Thyroid gland (tissue), 4 donors: ENCODE data around the gene KRI1. TPM values are rescaled to one million over a fixed set of nuclear protein-coding genes. Genes with fewer than 3 reads are reported as not detected.
"Not testable (repeated sequence)": the region's sequence is repeated elsewhere in the genome, so short reads cannot be mapped to it uniquely, and the experiment has no call there.

ENCODE experiments used
- DNase-seq, 2 donors: peaks; one replicate each; pipeline ENCODE4 v3.0.0-alpha.2; 2019
- H3K27ac ChIP-seq, 3 donors: fragments of 200-600 bp; sonication (generic); 1 replicate in 2 of 3; 2 replicates in 1 of 3; pipeline ENCODE4 v1.5.1; 2016 to 2019; ENCODE audit warnings: mild to moderate bottlenecking in 1 of 3, moderate library complexity in 1 of 3
- H3K27me3 ChIP-seq: fragments of 200-600 bp; sonication (generic); one replicate; pipeline ENCODE4 v1.5.1; 2019
- H3K36me3 ChIP-seq, 2 donors: fragments of 200-600 bp; sonication (generic); one replicate each; pipeline ENCODE4 v1.5.1; 2016 to 2019
- H3K4me1 ChIP-seq, 2 donors: fragments of 200-600 bp; sonication (generic); one replicate each; pipeline ENCODE4 v1.5.1; 2017 to 2019
- H3K4me3 ChIP-seq, 3 donors: fragments of 200-600 bp; sonication (generic); replicated peaks in 1 of 3; 1 replicate in 2 of 3; 2 replicates in 1 of 3; pipeline ENCODE4 v1.5.1; 2016; ENCODE audit warnings: mild to moderate bottlenecking in 1 of 3
- H3K9me3 ChIP-seq: fragments of 200-600 bp; sonication (generic); one replicate; pipeline ENCODE4 v1.5.1; 2017
- POLR2A ChIP-seq, 2 donors: fragments of 450-650 bp; IDR thresholded peaks; one replicate each; pipeline ENCODE4 v1.6.1; 2017; ENCODE audit warnings: antibody characterized with exemption in 2 of 2, mild to moderate bottlenecking in 2 of 2, moderate library complexity in 1 of 2
- WGBS, 2 donors: methylation state at CpG; one replicate each; pipeline ENCODE4 v1.1.5; 2017; 5-methylcytosine and 5-hydroxymethylcytosine counted together
- intact Hi-C: fragments of 100-400 bp; cut with DNase I; formaldehyde crosslinking; loops from one replicate; pipeline ENCODE4 v1.15.1; 2023
- total RNA-seq, 4 donors: library from RNA; depleted of rRNA; stranded (reverse); fragments of >200 nt; gene quantifications; one replicate each; pipeline ENCODE4 v1.2.3, GENCODE V29; 2016
- TF ChIP-seq, protein P1 (sequence below), 6 experiments: fragments of 200-600 bp in 3 of 6; fragments of 450-650 bp in 3 of 6; sonication (generic) in 3 of 6; IDR thresholded peaks; one replicate each; pipeline ENCODE4 v1.5.1; 2016 to 2019; ENCODE audit warnings: antibody characterized with exemption in 6 of 6, mild to moderate bottlenecking in 2 of 6, inconsistent platforms in 1 of 6, moderate library complexity in 1 of 6

KRI1 gene
- total RNA-seq, 4 donors from 2014 or later: 17.3 to 49.7 (median 28.2) TPM

DNA sequence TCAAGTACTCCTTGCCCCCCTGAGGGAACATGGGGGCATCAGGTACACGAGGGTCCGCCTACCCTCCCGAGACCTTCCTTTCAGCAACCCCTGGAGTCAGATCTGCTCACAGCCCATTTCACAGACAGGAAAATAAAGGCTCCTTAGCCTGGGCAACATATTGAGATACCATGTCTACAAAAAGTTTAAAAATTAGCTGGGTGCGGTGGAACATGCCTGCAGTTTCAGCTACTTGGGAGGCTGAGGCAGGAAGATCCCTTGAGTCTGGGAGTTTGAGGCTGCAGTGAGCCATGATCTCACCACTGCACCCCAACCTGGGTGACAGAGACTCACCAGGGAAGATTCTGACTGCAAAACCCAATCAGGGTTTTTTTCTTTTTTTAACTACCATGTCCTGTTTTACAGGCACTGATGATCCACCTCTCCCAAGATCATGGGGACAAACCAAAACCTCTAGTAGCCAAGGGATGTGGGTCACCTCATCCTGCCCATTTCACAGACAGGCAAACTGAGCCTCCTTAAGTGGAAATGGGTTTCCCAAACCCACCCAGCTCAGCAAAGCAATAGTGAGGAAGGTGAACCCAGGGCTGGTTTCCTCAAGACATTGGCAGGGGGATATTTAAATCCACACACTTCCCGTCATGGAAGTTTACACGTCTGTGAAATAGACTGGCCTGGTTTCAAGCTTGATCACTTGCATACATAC lies 9.4 kb upstream of the KRI1 start:
- TF ChIP-seq, protein P1, sequence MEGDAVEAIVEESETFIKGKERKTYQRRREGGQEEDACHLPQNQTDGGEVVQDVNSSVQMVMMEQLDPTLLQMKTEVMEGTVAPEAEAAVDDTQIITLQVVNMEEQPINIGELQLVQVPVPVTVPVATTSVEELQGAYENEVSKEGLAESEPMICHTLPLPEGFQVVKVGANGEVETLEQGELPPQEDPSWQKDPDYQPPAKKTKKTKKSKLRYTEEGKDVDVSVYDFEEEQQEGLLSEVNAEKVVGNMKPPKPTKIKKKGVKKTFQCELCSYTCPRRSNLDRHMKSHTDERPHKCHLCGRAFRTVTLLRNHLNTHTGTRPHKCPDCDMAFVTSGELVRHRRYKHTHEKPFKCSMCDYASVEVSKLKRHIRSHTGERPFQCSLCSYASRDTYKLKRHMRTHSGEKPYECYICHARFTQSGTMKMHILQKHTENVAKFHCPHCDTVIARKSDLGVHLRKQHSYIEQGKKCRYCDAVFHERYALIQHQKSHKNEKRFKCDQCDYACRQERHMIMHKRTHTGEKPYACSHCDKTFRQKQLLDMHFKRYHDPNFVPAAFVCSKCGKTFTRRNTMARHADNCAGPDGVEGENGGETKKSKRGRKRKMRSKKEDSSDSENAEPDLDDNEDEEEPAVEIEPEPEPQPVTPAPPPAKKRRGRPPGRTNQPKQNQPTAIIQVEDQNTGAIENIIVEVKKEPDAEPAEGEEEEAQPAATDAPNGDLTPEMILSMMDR (IDR thresholded peaks at IDR 0.05): no peak
- TF ChIP-seq POLR2A (IDR thresholded peaks at IDR 0.05): no peak
- DNase-seq: no peak
- intact Hi-C loops: no loop called here
- Histone ChIP-seq H3K4me1 (peaks cover 3 to 12% of the 10 kb centered on the region in 2 donors), H3K4me3 (no peak overlapping the region), H3K27ac (no peak overlapping the region), H3K27me3 (no peaks in the 10 kb centered on the region), H3K9me3 (no peaks in the 10 kb centered on the region), H3K36me3 (peaks cover 0 to 3% of the 10 kb centered on the region in 2 donors)
- 88 to 95% methylated on average over 6 of the region's 6 CpGs for WGBS, 2 donors

DNA sequence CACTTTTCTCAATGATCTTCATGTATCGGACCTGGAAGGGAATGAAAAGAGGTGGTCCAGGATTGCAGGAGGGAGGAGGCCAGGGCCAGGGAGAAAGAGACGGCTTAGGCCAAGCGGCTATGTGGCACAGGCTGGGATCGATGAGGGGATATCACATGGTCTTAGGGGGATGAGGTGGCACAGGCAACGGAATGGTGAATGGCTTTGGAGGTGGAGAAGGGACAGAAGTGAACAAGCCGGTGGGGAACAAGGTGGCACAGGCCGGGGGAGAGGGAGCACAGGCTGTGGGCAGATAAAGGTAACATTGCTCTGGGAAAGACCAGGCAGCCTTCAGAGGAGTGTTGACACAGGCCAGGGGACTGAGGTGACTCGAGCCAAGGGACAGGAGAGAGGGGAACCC lies 8.7 kb upstream of the KRI1 start:
- intact Hi-C loops: no loop called here
- no peak for DNase-seq
- WGBS, 2 donors: 88 to 91% methylated on average over 8 of the region's 8 CpGs

DNA sequence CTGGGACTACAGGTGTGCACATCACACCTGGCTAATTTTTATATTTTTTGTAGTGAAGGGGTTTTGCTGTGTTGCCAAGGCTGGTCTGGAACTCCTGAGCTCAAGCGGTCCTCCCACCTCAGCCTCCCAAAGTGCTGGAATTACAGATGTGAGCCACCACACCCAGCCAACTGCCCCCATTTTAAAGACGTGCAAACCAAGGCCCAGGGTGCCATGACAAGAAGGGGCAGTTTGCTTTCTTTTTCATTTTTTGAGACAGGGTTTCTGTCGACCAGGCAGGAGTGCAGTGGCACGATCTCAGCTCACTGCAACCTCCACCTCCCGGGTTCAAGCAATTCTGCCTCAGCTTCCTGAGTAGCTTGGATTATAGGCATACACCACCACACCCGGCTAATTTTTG lies 8.0 kb upstream of the KRI1 start:
- H3K9me3 ChIP-seq, DNase-seq, H3K4me3 ChIP-seq, H3K27me3 ChIP-seq, intact Hi-C loops, H3K27ac ChIP-seq, H3K36me3 ChIP-seq: not testable (repeated sequence)
- 92 to 94% methylated on average over 6 of the region's 6 CpGs for WGBS, 2 donors
- peaks cover 8 to 18% of the 10 kb centered on the region in 2 donors for H3K4me1 ChIP-seq

More for the DNA sequence above, 8.7 kb upstream of the KRI1 start:
- Histone ChIP-seq H3K36me3 (no peaks in the 10 kb centered on the region), H3K4me3 (no peak overlapping the region), H3K9me3 (no peaks in the 10 kb centered on the region), H3K4me1 (peaks cover 4 to 14% of the 10 kb centered on the region in 2 donors), H3K27ac (no peak overlapping the region), H3K27me3 (no peaks in the 10 kb centered on the region)
- no peak for TF ChIP-seq POLR2A (IDR thresholded peaks at IDR 0.05)
- TF ChIP-seq, protein P1 (IDR thresholded peaks at IDR 0.05): no peak

DNA sequence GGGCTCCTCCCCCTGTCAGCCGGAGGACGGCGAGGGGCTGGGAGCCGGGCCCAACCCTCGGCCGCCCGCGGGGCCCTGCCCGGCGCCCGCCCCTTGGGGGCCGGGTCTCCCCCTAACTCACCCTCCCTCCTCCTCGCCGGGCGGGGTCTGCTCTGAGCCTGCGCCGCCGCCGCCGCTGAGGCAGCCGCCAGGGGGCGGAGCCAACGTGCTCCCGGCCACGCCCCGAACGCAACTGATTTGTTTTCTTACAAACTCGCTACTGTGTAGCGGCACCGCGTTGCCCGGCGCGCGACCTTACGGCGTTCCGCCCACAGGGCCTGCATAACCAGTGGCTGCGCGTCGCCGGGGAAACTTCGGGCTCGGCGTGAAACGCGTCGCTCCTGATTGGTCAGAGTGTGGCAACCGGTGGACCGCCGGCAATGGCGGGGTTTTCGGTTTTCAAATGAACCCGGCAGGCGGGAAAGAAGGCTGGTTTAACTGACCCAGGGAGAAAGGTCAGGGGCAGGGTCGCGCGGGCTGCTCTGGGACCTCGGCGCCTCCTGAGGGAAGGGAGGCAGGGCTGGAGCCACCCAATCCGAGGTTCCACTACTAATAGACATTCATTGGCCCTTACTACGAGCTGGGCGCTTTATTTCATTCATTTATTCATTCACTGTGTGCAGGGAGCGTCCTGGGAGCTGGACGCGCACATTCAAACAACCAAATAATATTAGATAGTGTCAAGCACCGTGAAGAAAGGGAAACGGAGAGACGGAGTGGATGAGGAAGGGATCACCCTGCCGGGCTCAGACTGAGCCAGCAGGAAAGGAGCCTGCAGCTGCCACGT lies 3.2 kb upstream of the KRI1 start, which contains the start of gene CDKN2D:
Gene CDKN2D (minus strand): TSS at position 154 of the 826 bp plus-strand sequence. CDS start 326 bp downstream, outside the sequence.
- DNase-seq: peak; percentile 100
- 1% methylated on average over 25 to 43 of the region's 71 CpGs for WGBS, 2 donors
- peaks cover 23 to 40% of the 10 kb centered on the region in 2 donors for H3K4me1 ChIP-seq
- H3K27ac ChIP-seq: peak within 1 kb of the TSS in 1 of 3 donors; percentile 68
- H3K27me3 ChIP-seq: no peaks in the 10 kb centered on the region
- intact Hi-C loops: loop anchor here (10.0 kb wide), 1 partner anchor 64 kb away; the partner anchor contains the start of gene KEAP1
- H3K9me3 ChIP-seq: no peaks in the 10 kb centered on the region
- H3K4me3 ChIP-seq: peak within 1 kb of the TSS; percentile 37 to 79 (median 68)
- peak in 1 of 2 donors; percentile 64 for TF ChIP-seq POLR2A (IDR thresholded peaks at IDR 0.05)
- TF ChIP-seq, protein P1 (IDR thresholded peaks at IDR 0.05): peak in 4 of 6 experiments; percentile 20 to 31 (median 28)
- H3K36me3 ChIP-seq: no peaks in the 10 kb centered on the region

DNA sequence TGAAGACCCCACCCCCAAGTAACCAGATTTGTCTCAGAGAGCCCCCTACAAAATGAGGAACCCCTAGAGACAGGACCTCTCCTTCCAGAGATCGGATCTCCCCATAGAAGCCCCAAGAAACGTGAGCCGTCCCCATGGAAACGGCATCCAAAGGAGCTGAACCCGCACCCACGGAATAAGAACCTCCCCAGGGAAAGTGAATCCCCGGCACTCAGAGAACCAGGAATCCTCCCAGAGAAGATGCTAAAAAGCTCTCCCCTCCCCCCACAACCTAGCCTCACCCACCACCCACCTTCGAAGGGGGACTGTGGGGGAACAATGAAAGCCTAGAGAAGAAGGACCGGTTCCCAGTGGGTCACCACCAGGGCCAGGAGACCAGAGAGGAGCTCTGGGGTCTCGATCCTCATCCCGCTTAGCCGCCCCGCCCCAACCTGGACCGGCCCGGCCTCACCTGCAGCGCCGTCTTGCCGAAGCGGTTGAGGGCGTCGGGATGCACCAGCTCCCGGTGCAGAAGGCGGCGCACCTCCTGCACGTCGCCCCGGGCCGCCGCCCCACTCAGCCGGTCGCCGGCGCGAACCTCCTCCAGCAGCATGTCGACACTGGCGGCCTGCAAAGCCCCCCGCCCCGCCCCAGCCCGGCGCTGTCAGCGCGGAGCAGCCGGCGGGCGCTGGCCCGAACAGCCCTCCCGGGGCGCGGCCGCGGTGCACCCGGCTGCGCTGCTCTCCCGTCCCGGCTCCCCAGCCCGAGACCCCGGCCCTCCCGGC lies 2.4 kb upstream of the KRI1 start:
- Histone ChIP-seq H3K27me3 (no peaks in the 10 kb centered on the region), H3K4me3 (peak overlapping the region; percentile 37 to 79 (median 68)), H3K36me3 (no peaks in the 10 kb centered on the region), H3K9me3 (no peaks in the 10 kb centered on the region), H3K4me1 (peaks cover 23 to 40% of the 10 kb centered on the region in 2 donors), H3K27ac (peak overlapping the region in 1 of 3 donors; percentile 68)
- WGBS, 2 donors: 3% methylated on average over 31 of the region's 58 CpGs; no CpG with 5 or more reads in 1 of the 2 donors
- intact Hi-C loops: loop anchor here (10.0 kb wide), 1 partner anchor 63 kb away; the partner anchor contains the start of gene KEAP1
- TF ChIP-seq POLR2A (IDR thresholded peaks at IDR 0.05): no peak
- TF ChIP-seq, protein P1 (IDR thresholded peaks at IDR 0.05): no peak
- peak; percentile 53 to 66 for DNase-seq
